Esophagus muscularis mucosa (tissue), 4 donors: ENCODE results near the gene KRT74. TPM values are rescaled to one million over a fixed set of nuclear protein-coding genes. Genes with fewer than 3 reads are reported as not detected.

Experiments
- DNase-seq: peaks from one replicate; pipeline ENCODE4 v3.0.0-alpha.2; 2017; ENCODE audit errors: extremely low spot score
- H3K27ac ChIP-seq, 4 donors: fragments of 200-600 bp; sonication (generic); replicated peaks in 1 of 4; 1 replicate in 3 of 4; 2 replicates in 1 of 4; pipeline ENCODE4 v1.5.1; 2016 to 2019; ENCODE audit warnings: mild to moderate bottlenecking in 1 of 4
- H3K27me3 ChIP-seq, 4 donors: fragments of 200-600 bp; sonication (generic); one replicate each; pipeline versions ENCODE4 v1.5.1 to v1.6.0; 2016 to 2019
- H3K36me3 ChIP-seq, 4 donors: fragments of 200-600 bp; sonication (generic); one replicate each; pipeline ENCODE4 v1.5.1; 2016 to 2019
- H3K4me1 ChIP-seq, 4 donors: fragments of 200-600 bp; sonication (generic); one replicate each; pipeline ENCODE4 v1.5.1; 2016 to 2019
- H3K4me3 ChIP-seq, 4 donors: fragments of 200-600 bp; sonication (generic); 1 replicate in 2 of 4; 2 replicates in 2 of 4; pipeline ENCODE4 v1.5.1; 2016 to 2019; ENCODE audit warnings: mild to moderate bottlenecking in 4 of 4, moderate library complexity in 1 of 4
- H3K9me3 ChIP-seq, 4 donors: fragments of 200-600 bp; sonication (generic); 1 replicate in 3 of 4; 2 replicates in 1 of 4; pipeline ENCODE4 v1.5.1; 2016 to 2019
- EP300 ChIP-seq: sonication (generic); formaldehyde crosslinking; IDR thresholded peaks from one replicate; pipeline ENCODE4 v1.6.1; 2017; ENCODE audit warnings: antibody characterized with exemption
- POLR2A ChIP-seq: fragments of 450-650 bp; IDR thresholded peaks from one replicate; pipeline ENCODE4 v1.6.1; 2017; ENCODE audit warnings: antibody characterized with exemption, moderate library complexity, mild to moderate bottlenecking, low read depth
- POLR2AphosphoS5 ChIP-seq, 2 donors: sonication (generic); formaldehyde crosslinking; IDR thresholded peaks; one replicate each; pipeline ENCODE4 v1.6.1; 2017; ENCODE audit warnings: antibody characterized with exemption in 2 of 2
- WGBS: methylation state at CpG from one replicate; pipeline ENCODE4 v1.1.5; 2018; 5-methylcytosine and 5-hydroxymethylcytosine counted together
- intact Hi-C: fragments of 100-400 bp; cut with DNase I; formaldehyde crosslinking; loops from one replicate; pipeline ENCODE4 v1.15.1; 2023
- total RNA-seq, 4 donors: library from RNA; depleted of rRNA; stranded (reverse); fragments of >200 nt; gene quantifications; one replicate each; pipeline versions ENCODE4 v1.1.0 to v1.2.1, GENCODE V29; 2016
- TF ChIP-seq, protein P1 (sequence below), 3 experiments: fragments of 200-600 bp in 2 of 3; fragments of 450-650 bp in 1 of 3; sonication (generic) in 2 of 3; IDR thresholded peaks; one replicate each; pipeline ENCODE4 v1.5.1; 2017 to 2019; ENCODE audit warnings: antibody characterized with exemption in 3 of 3, mild to moderate bottlenecking in 2 of 3, moderate library complexity in 1 of 3

The KRT74 gene
- total RNA-seq, 4 donors from 2014 or later: not detected

DNA sequence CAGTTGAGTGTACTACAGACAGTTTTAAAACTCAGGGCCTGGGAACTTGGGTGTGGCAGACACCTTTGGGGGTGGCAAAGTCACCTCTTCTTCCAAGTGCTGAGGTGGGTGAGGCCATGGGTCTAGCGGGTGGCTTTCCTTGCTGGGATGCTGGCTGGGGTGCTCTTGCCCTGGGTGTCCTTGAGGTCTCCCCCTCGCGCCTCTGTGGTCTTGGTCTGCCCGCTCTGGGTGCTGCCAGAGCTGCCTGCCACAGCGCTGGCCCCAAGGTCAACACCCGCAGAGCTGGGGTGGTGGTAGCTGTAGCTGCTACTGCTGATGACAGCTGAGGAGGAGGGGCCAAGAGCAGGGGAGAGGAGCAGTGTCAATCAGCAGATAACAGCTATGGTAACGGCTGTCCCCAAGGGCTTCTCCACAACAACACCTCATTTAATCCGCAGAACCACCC lies 6.8 kb downstream of the KRT74 start:
- H3K4me1 ChIP-seq: peaks cover 0 to 7% (median 0%) of the 10 kb centered on the region in 4 donors
- peaks cover 0 to 39% (median 0%) of the 10 kb centered on the region in 4 donors for H3K27me3 ChIP-seq
- no peak overlapping the region for H3K4me3 ChIP-seq
- no peak for DNase-seq
- 84% methylated on average over 6 of the region's 8 CpGs for WGBS
- no peaks in the 10 kb centered on the region for H3K9me3 ChIP-seq
- H3K36me3 ChIP-seq: no peaks in the 10 kb centered on the region
- intact Hi-C loops: no loop called here
- TF ChIP-seq EP300: no peak
- TF ChIP-seq POLR2AphosphoS5 (IDR thresholded peaks at IDR 0.05): no peak
- TF ChIP-seq, protein P1, sequence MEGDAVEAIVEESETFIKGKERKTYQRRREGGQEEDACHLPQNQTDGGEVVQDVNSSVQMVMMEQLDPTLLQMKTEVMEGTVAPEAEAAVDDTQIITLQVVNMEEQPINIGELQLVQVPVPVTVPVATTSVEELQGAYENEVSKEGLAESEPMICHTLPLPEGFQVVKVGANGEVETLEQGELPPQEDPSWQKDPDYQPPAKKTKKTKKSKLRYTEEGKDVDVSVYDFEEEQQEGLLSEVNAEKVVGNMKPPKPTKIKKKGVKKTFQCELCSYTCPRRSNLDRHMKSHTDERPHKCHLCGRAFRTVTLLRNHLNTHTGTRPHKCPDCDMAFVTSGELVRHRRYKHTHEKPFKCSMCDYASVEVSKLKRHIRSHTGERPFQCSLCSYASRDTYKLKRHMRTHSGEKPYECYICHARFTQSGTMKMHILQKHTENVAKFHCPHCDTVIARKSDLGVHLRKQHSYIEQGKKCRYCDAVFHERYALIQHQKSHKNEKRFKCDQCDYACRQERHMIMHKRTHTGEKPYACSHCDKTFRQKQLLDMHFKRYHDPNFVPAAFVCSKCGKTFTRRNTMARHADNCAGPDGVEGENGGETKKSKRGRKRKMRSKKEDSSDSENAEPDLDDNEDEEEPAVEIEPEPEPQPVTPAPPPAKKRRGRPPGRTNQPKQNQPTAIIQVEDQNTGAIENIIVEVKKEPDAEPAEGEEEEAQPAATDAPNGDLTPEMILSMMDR (IDR thresholded peaks at IDR 0.05): no peak
- TF ChIP-seq POLR2A: no peak
- H3K27ac ChIP-seq: no peak overlapping the region

DNA sequence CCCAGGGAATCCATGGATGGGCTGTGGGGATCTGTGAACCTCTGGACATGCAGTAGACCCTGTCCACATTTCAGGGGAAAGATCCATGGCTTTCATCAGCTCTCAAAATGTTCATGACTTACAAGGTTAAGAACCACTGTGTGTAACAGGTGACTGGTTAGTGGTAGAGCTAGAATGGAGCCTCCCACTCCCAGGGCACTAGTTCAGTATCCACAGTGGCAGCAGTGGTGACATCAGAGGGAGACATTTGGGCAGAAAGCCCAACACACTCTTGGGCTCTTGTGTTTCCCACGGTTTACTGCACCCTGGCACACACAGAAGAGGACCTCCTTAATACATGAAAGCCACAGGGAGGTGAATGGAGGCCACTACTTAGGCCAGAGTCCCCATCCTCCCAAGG lies 9.1 kb downstream of the KRT74 start:
- H3K36me3 ChIP-seq: no peaks in the 10 kb centered on the region
- TF ChIP-seq POLR2A: no peak
- H3K27me3 ChIP-seq: peaks cover 0 to 24% (median 0%) of the 10 kb centered on the region in 4 donors
- WGBS: 89% methylated on average over 1 of the region's 1 CpG
- intact Hi-C loops: no loop called here
- H3K4me3 ChIP-seq: no peak overlapping the region
- peaks cover 0 to 7% (median 0%) of the 10 kb centered on the region in 4 donors for H3K4me1 ChIP-seq
- no peaks in the 10 kb centered on the region for H3K9me3 ChIP-seq
- DNase-seq: no peak
- H3K27ac ChIP-seq: no peak overlapping the region

DNA sequence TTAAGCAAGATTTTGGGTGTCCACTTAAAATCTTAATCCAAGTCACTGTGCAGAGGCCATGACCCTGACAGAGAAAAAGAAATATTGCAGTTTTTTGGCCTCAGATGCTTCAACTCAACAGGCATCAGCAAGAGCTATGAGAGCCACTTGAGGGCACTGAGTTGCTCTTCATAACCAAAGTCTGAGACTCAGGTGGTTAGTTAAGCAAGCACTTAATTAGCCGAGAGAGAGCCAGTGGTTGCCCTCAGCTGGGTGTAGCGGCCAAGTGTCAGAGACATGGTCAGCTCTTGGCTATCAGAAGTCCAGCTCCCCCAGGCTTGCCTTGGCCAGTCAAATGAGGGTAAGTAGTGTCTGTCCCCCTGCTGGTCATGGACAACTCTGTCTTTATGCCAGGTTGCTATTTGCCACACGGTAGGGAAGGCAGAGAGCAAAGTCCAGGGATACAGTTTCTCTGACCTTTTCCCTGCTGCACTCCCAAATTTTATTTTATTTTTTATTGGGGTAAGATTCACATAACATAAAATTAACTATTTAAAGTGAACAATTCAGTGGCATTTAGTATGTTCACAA lies 11.7 kb downstream of the KRT74 start:
- DNase-seq: no peak
- TF ChIP-seq, protein P1 (IDR thresholded peaks at IDR 0.05): peak in 1 of 3 experiments; percentile 11
- no peak for TF ChIP-seq POLR2A
- no peak for TF ChIP-seq EP300
- no peak for TF ChIP-seq POLR2AphosphoS5 (IDR thresholded peaks at IDR 0.05)
- Histone ChIP-seq H3K27me3 (peaks cover 0 to 17% (median 0%) of the 10 kb centered on the region in 4 donors), H3K9me3 (no peaks in the 10 kb centered on the region), H3K27ac (no peak overlapping the region), H3K36me3 (no peaks in the 10 kb centered on the region), H3K4me3 (no peak overlapping the region), H3K4me1 (peaks cover 0 to 3% (median 0%) of the 10 kb centered on the region in 4 donors)
- WGBS: 45% methylated on average over 2 of the region's 3 CpGs
- intact Hi-C loops: no loop called here

DNA sequence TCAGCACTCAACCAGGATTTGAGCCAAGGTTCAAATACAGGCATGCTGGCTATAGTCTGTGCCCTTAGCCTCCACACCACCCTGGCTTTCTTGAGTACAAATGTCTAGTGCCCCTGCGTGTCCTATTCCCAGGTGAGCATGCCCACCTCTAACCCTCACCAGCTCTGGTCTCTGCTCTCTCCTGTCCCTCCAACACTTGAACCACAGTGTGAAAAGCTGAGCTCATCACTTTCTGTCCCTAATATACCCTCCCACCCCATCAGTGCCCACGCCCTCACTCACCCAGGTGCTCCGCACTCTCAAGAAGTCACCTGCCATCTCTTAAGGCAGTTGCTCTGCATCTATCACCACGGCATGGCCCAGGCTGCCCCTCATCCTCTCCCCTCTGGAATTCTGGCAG lies 13.7 kb downstream of the KRT74 start:
- no peaks in the 10 kb centered on the region for H3K36me3 ChIP-seq
- WGBS: 80% methylated on average over 4 of the region's 4 CpGs
- H3K4me1 ChIP-seq: no peaks in the 10 kb centered on the region
- no peaks in the 10 kb centered on the region for H3K9me3 ChIP-seq
- TF ChIP-seq POLR2AphosphoS5 (IDR thresholded peaks at IDR 0.05): no peak
- no peak for TF ChIP-seq EP300
- TF ChIP-seq, protein P1 (IDR thresholded peaks at IDR 0.05): no peak
- TF ChIP-seq POLR2A: no peak
- H3K4me3 ChIP-seq: no peak overlapping the region
- no peak overlapping the region for H3K27ac ChIP-seq
- H3K27me3 ChIP-seq: peaks cover 0 to 14% (median 0%) of the 10 kb centered on the region in 4 donors
- DNase-seq: no peak
- intact Hi-C loops: no loop called here

DNA sequence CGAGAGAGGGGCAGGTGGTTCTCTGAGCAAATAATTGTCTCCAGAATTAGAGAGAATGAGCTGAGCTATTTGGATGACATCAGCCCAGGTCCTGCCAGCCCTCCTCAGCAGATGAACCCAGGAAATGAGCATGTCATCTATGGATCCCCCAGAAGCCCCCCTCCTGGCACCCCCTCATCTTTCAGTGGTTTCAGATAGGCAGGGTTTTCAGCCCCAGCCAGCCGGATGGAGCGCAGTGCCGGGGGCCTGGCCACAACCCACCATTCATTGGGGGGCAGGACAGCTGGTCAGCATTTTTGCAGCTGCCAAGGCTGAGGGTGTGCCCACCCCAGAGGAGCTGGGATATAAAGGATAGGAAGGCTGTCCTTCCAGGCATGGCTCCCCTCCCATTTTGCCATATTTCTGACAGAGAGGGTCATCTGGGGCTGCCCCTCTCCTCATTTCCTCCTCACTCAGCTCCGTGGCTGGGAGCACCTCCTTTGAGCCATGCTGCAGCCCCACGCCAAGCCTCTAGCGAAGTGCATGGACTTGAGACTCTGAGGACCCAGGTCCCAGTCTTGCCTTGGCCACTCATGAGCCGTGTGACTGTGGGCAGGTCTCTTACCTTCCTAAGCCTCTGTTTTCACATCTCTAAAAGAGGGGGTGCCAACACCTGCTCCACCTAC lies 14.7 kb downstream of the KRT74 start:
- H3K4me3 ChIP-seq: no peak overlapping the region
- no peak for TF ChIP-seq EP300
- TF ChIP-seq POLR2A: no peak
- no peak for TF ChIP-seq POLR2AphosphoS5 (IDR thresholded peaks at IDR 0.05)
- TF ChIP-seq, protein P1 (IDR thresholded peaks at IDR 0.05): no peak
- no peak for DNase-seq
- 87% methylated on average over 8 of the region's 8 CpGs for WGBS
- no peaks in the 10 kb centered on the region for H3K4me1 ChIP-seq
- no peaks in the 10 kb centered on the region for H3K36me3 ChIP-seq
- peaks cover 0 to 9% (median 0%) of the 10 kb centered on the region in 4 donors for H3K27me3 ChIP-seq
- no peaks in the 10 kb centered on the region for H3K9me3 ChIP-seq
- intact Hi-C loops: no loop called here
- no peak overlapping the region for H3K27ac ChIP-seq
